Right renal cortex interstitium (tissue), 3 donors: ENCODE data around the gene TAS2R40. TPM values are rescaled to one million over a fixed set of nuclear protein-coding genes. Genes with fewer than 3 reads are reported as not detected.
"Not testable (repeated sequence)": the region's sequence is repeated elsewhere in the genome, so short reads cannot be mapped to it uniquely, and the experiment has no call there.

Experiments used
- DNase-seq, 3 donors: peaks; one replicate each; pipeline ENCODE4 v3.0.0-alpha.2; 2013; ENCODE audit warnings: low read depth in 3 of 3, low spot score in 2 of 3
- polyA plus RNA-seq, 3 donors: library from polyadenylated mRNA; unstranded; fragments of 120-200 nt; gene quantifications; one replicate each; pipeline ENCODE4 v1.2.1, GENCODE V29; 2013; ENCODE audit not compliant: insufficient read length in 3 of 3

Gene TAS2R40
- polyA plus RNA-seq: not detected

DNA sequence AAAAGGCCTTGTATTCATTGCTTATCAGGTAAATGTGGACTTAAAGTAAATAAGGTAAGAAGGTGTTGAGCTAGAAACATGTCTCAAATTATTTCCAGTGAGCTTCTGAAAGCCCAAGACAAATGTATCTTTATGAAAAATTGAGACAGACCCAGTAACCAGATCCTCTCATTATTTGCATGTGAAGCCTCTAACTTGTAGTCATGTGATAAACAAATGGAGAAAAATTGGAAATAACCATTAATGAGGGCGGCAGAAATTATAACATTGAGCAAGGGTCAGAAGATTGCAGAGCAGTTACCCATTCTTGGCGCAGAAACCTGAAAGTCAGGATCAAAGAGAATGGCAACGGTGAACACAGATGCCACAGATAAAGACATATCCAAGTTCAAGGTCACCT is at the start of gene TAS2R40:
Gene TAS2R40, plus strand, starts transcription at position 301 of the 400 bp plus-strand sequence. Its CDS starts 42 bp downstream, at position 343.
- no peak for DNase-seq

DNA sequence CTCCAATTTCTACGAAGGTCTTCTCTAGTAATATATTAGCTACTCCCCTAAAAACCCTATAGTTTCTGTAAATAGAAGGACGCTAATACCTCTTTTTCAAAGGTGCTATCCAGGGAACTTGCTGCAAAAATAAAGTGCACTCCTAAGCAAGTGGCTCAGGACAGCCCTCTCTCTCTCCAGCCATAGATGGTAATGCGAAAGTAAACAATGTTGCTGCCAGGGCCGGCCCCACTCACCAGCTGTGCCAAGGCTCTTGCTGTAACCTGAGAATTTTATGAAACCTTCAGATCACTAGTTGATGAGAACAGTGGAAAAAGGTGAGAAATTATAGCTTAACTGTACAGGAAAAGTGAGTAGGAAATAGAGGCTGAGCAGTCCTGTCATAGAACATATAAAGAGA is 49.5 kb upstream of the TAS2R40 start:
- peak in 1 of 3 donors; percentile 8 for DNase-seq

DNA sequence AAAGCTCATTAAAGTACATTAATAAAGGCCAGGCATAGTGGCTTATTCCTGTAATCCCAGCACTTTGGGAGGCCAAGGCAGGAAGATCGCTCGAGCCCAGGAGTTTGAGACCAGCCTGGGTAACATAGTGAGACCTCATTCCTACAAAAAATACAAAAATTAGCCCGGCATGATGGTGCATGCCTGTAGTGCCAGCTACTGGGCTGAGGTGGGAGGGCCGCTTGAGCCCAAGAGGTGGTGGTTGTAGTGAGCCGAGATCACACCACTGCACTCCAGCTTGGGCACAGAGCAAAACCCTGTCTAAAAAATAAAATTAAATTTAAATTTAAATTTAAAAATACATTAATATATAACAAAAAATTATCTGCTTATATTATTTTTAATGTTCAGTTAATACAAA is 45.7 kb upstream of the TAS2R40 start:
- no peak for DNase-seq

DNA sequence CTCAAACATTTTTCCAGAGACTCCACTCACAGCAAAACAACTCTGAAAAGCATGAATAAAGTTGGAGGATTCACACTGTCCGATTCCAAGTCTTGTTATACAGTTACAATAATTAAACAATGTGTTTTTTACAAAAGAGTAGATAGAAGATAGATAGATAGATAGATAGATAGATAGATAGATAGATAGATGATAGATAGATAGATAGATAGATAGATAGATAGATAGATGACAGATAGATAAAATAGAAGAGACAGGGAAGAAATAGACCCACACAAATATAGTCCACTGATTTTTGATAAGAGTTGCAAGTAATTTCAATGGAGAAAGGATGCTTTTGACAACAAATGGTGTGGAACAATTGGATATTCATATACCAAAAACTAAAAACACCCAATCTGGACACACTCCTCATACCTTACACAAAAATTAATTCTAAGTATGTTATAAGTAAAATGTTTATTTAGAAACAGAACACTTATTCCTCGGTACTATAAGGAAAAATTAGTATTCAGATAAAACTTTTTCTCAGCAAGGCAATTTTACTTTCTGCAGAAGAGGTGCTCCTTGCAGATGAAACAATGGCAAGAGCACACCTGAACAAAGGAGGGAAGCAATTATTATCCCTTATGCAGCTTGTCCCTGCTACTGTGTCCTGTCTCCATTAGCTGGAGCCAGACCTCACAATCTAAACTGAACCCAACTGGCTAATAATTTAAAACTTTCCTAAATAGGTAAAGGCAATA is 44.3 kb upstream of the TAS2R40 start:
- no peak for DNase-seq

DNA sequence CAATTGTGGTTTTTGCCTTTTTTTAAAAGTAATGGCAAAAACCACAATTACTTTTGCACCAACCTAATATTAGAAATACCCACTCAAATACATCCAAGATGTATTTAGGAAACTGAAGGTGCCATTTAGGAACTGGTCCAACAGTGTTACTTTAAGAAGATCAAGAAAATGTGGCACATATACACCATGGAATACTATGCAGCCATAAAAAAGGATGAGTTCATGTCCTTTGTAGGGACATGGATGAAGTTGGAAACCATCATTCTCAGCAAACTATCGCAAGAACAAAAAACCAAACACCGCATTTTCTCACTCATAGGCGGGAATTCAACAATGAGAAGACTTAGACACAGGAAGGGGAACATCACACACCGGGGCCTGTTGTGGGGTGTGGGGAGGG is 41.1 kb upstream of the TAS2R40 start:
- DNase-seq: not testable (repeated sequence)

DNA sequence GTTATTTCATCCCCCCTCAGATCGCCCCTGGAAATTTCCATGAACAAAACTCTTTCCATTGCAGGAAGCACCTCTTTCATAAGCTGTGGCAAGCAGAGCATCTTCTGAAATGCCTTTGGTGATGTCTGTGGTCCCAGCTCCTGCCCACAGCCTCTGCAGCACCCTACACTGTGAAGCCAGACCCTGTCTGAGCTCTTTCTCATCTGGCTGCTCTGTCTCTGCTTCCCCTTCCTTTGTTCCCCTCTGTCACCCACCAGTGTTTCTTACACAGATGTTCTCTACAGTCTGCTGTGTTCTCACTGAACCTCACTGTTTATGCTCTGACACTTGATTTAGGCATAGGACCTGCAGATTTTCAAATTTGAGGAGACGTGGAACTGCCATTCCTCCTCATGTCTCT is 40.5 kb upstream of the TAS2R40 start:
- DNase-seq: no peak

DNA sequence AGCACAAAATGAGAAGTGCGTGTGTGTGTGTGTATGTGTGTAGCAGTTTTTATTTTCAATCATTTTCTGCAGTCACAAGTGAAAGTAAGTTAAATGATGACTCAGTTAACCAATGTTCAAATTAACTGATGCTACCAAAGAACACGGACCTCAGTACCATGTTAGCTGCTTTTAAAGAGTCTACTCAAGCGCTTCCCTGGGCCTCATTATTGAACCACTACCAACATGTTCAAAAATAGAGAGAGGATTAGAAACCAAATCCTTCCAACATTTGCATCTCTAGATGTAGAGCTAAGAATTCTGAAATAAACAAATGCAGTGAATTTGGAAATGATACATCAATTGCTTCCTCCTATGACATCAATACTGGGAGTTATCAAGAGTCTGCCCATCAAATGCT is 38.8 kb upstream of the TAS2R40 start, which contains the start of gene TAS2R39:
Gene TAS2R39, plus strand, starts transcription at position 396 of the 400 bp plus-strand sequence. Its CDS starts 0 bp downstream, at position 396.
- no peak for DNase-seq

DNA sequence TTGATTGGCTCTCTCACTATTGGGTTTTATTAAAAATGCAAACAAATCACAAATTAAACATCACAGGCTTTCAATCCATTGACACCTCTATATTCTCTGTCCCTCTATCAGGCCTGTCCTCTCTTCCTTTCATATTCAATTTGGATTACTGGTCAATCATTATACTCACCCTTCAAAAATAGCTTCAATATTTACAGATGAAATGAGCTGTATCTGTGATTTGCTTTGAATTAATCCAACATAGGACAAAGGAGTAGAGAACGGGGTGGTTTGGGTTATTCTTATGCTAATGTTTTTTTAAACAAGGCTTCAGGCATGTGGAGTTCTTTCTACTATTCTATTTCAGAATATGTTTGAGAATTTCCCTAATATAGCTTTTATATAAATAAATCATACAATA is 36.3 kb upstream of the TAS2R40 start:
- no peak for DNase-seq

DNA sequence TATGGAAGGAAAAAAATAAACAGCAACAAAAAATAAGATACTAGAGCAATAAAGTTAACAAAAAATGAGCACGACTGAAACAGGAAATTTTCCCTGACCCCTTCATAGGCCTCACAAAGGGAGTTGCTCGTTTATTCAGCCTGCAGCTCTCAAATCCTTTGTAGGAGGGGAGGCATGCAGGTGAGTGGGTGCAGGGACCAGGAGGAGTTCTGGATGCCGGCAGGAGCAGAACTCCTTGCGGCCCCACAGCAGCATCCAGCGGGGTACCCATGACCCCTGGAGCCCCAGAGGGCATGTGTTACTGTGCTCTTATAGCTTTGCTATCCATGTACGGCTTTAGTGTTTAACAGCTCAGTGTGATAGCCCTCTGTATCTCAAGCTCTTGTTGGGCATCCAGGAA is 32.8 kb upstream of the TAS2R40 start:
- no peak for DNase-seq

DNA sequence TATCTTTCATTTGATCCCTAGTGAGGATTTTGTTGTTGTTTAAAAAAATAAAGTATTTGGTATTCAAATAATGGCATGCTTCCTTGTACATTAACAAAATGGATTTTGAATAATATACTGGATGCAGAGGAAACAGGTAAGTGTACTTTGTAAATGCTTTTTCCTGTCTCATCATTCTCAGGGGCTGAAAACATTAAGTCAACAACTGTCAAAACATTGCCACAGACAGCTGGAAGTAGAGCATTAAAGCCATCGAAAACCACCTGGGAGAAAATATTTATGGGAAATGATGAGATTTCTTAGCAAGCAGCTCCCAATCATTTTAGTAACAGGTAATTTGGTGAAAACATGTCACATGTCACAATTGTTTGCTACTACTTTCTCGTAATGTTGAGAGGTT is 28.0 kb upstream of the TAS2R40 start:
- DNase-seq: no peak

DNA sequence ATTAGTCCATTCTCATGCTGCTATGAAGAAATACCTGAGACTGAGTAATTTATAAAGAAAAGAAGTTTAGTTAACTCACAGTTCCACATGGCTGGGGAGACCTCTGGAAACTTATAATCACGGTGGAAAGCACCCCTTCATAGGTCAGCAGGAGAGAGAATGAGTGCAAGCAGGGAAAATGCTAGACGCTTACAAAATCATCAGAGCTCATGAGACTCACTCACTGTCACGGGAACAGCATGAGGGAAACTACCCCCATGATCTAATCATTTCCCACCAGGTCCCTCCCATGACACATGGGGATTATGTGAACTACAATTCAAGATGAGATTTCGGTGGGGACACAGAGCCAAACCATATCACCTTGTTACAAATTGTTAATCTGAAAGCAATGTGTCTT is 22.8 kb upstream of the TAS2R40 start:
- DNase-seq: no peak

DNA sequence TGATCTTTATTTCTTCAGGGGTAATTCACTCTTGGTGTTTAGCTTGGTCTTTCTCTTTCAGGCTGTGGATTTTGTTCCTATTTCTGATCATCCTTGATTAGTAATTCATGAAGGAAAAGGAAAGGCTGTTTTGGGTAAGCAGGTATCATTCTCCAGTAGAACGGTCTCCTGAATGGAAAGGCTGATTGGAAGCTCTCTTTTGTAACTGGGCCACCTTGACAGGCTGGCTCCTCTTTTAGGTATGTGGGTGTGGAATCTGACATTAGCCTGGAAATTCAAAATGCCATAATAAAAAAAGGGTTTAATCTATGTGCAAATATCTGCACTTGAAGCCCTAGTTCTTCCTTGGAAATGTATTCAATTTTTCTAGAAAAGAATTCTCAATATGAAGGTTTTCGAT is 19.7 kb upstream of the TAS2R40 start:
- DNase-seq: no peak

DNA sequence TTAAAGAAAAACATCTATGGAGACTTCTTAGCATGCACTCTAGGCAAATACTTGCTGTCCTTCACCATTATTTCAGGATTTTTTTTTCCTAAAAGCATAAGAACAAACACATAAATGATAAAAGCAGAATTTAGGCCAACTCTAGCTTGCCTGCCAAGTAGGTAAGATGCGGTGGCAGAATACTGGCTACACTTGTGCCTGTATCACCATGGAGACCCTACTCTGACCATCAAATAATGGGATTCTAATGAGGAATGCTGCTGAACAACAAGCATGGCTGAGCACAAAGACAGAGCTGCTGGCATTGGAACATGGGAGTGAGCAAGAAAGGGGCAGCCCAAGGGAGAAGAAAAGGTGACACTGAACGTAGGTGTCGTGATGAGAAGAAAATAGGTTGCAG is 18.5 kb upstream of the TAS2R40 start:
- DNase-seq: no peak

DNA sequence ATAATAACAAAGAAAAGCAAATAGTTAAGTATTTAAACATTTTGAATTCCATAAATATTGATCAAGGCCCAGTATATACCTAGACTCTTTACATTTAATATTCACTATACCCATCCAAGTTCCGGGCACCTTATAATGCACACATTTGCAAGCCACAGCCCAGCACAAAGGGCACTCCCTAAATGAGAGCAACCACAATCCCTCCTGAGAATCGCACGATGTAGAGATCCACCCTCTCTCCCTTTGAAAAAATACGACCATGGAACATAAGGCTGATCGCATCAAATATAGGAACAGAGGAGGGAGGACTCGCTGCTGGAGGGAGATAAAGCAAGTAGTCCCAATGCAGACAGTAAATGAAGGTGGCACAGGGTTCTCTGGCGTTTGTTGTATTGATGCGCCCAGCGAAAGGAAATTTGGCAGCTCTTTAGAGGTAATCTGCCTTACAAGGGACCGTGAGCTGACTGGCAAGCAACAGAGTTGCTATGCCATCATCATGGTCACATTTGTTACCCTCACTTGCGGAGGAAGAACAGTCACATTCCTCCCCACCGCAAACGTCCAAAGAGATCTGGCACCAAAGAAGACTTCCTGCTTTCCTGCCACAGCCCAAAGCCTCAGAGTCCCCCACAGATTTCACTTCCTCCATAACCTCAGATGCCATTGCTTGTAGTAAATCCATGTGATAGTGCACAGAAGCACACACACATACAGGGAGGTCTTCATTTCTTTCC is 16.1 kb upstream of the TAS2R40 start:
- no peak for DNase-seq

DNA sequence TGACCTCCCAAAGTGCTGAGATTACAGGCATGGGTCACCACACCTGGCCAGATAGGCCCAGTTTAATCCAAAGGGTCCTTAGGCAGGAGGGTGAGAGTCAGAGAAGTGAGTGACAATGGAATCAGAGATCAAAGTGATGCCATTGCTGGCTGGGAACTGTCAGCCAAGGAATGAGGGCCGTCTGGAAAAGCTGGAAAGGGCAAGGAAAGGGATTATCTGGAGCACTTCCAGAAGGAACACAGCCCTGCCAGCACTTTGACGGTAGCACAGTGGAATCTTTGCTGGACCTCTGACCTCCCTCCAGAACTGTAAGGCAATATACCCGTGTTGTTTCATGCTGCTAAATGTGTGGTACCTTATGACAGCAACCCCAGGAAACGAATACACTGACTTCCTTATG is 11.3 kb upstream of the TAS2R40 start:
- DNase-seq: no peak

DNA sequence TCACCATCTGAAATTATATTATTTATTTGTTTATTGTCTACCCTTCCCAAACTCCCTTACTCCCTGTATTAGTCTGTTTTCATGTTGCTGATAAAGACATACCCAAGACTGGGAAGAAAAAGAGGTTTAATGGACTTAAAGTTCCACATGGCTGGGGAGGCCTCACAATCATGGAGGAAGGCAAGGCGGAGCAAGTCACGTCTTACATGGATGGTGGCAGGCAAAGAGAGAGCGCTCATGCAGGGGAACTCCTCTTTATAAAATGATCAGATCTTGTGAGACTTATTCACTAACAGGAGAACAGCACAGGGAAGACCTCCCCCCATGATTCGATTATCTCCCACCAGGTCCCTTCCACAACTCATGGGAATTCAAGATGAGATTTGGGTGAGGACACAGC is 8.4 kb upstream of the TAS2R40 start:
- not testable (repeated sequence) for DNase-seq

DNA sequence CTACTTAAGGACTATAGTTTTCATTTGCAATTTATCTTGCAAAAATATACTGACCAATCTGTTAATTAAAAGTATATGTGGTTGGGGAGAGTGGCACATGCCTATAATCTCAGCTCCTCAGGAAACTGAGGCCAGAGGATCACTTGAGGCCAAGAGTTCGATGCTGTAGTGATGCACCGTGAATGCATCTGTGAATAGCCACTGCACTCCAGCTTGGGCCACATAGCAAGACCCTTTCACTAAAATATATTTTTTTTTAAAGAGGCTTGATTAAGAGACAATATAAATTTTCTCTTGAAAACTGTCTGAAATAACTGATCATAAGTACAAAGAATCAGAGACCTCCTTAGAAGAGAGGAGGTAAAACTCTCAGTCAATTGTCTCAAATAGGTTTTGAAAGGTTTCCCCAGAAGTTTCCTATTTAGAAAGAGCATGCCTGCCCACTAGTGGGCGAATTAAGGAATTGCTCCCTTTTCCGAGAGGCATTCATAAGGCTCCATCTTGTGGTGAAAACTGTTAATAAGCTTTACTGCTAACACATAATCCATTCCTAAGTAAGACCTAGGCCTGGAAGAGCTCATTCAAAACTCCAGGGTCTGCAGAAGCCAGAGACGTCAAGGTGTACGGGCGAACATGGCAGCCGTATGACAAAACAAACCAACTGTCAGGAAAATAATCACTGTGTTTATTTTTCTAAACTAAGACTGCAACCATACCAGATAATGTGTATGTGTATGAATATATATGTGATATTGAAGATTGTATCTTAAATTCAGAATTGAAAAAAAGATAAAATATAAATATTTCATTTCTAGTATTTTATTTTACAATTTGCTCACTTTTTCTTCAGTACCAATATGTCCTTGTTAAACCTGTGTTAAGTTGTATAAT is 6.8 kb upstream of the TAS2R40 start:
- DNase-seq: peak; percentile 69 to 75 (median 74)

DNA sequence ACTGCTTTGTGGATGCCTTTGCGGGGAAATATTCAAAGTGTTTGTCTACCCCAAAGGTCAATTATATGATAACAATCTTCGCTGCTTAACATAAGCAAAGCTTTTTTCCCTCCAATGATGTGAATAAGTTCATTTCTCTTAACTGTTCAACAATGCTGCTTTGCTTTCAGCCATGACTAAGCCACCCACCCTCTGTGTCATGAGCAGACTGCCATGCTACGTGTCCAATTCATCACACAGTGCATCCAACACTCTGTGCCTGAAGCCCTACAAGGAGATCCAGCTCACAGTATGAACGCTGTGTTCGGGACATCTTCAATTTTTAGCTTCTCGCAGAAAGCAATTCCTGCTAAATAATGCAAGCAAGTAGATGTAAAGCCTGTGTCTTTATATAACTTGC is 5.7 kb upstream of the TAS2R40 start:
- no peak for DNase-seq

DNA sequence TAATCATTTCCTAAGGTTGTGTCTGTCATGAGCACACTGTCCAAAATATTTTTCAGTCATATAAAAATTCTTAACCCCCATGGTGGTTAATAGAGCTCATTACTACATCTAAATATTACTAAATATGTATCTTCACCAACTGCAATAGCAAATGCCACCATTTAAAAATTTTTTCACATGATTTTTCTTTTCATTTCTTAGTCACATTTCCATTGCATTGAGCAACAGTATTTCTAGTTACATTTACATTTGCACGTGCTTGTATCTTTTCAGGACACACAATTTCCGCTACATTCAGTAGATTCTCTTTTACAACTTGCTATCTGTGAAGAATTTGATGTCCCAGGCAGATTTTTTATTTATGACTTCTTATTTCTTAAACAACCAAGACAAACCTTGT is 5.2 kb upstream of the TAS2R40 start:
- DNase-seq: no peak

DNA sequence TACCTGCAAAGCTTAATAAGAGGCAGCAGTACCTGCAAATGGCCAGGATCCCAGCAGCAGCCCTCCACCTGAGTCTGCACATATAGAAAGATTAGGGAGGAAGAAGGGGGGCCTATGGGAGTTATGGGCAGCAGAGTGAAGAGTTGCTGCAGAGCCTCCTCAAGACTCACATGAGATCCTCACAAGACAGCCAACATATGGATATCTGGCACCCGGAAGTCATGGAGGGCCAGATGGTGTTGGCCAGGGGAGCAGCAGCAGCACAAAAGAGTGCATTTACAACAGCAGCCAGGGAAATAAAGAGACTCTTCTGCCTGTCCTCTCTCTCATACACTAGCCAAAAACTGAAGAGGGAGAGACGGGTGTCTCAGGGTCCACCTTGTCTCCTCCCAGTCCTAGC is 4.0 kb upstream of the TAS2R40 start:
- DNase-seq: no peak

DNA sequence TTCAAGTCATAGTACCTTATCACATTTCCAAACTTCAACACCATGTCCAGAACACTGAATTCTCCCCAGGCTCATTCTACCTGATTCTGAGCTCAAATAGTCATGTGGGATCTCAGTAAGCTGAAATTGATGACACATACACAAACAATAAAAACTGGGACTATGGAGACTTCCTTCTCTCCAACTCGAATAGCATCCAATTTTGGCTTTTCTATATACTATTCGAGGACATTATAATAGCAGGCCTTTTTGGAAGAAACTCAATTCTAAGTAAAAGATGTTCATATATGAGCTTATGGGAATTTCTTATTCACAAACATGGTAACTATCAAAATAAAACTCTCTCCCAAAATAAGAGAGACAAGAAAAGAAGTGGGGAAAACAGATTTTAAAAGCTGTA is 551 bp upstream of the TAS2R40 start:
- DNase-seq: no peak
